Measurements from ENCODE around the gene PLD5.

PLD5 gene

DNA sequence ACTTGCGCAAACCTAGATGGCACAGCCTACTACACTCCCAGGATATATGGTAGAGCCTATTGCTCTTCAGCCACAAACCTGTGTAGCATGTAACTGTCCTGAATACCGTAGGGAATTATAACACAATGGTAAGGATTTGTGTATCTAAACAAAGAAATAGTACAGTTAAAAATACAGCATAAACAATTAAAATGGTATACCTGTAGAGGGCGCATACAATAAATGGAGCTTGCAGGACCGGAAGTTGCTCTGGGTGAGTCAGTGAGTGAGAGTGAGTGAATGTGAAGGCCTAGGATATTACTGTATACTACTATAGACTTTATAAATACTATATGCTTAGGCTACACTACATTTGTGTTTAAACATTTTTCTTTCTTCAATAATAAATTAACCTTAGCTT is 99.3 kb downstream of the PLD5 start:
- Histone ChIP-seq H3K4me3 (replicated peaks; ENCODE audit: low read depth, low read length) (no peak overlapping the region), H3K27me3 (replicated peaks; ENCODE audit: control insufficient read depth, insufficient read depth, low read length) (no peaks in the 10 kb centered on the region), H3K36me3 (ENCODE audit: control insufficient read depth, insufficient read depth, low read length) (no peaks in the 10 kb centered on the region)
- DNase-seq (ENCODE audit: extremely low read depth, insufficient read length): no peak
- peak; percentile 31 for TF ChIP-seq CTCF (IDR thresholded peaks at IDR 0.05; ENCODE audit: insufficient read depth, low read length, poor library complexity, severe bottlenecking)

GRCh38 chr1:242416657-242417056 is 107.8 kb downstream of the PLD5 start:
- Histone ChIP-seq H3K4me3 (replicated peaks; ENCODE audit: low read depth, low read length) (no peak overlapping the region), H3K36me3 (ENCODE audit: control insufficient read depth, insufficient read depth, low read length) (no peaks in the 10 kb centered on the region), H3K27me3 (replicated peaks; ENCODE audit: control insufficient read depth, insufficient read depth, low read length) (no peaks in the 10 kb centered on the region)
- no peak for TF ChIP-seq CTCF (IDR thresholded peaks at IDR 0.05; ENCODE audit: insufficient read depth, low read length, poor library complexity, severe bottlenecking)
- DNase-seq (ENCODE audit: extremely low read depth, insufficient read length): no peak

GRCh38 chr1:242412921-242413320 is 111.6 kb downstream of the PLD5 start:
- Histone ChIP-seq H3K4me3 (replicated peaks; ENCODE audit: low read depth, low read length) (no peak overlapping the region), H3K36me3 (ENCODE audit: control insufficient read depth, insufficient read depth, low read length) (no peaks in the 10 kb centered on the region), H3K27me3 (replicated peaks; ENCODE audit: control insufficient read depth, insufficient read depth, low read length) (no peaks in the 10 kb centered on the region)
- no peak for TF ChIP-seq CTCF (IDR thresholded peaks at IDR 0.05; ENCODE audit: insufficient read depth, low read length, poor library complexity, severe bottlenecking)
- DNase-seq (ENCODE audit: extremely low read depth, insufficient read length): no peak

- no peak overlapping the region for H3K4me3 ChIP-seq (replicated peaks; ENCODE audit: low read depth, low read length)
- no peak for DNase-seq (ENCODE audit: extremely low read depth, insufficient read length)
- TF ChIP-seq CTCF (IDR thresholded peaks at IDR 0.05; ENCODE audit: insufficient read depth, low read length, poor library complexity, severe bottlenecking): no peak
- no peaks in the 10 kb centered on the region for H3K36me3 ChIP-seq (ENCODE audit: control insufficient read depth, insufficient read depth, low read length)
- no peaks in the 10 kb centered on the region for H3K27me3 ChIP-seq (replicated peaks; ENCODE audit: control insufficient read depth, insufficient read depth, low read length)
Measured at GRCh38 chr1:242411901-242412300, 112.6 kb downstream of the PLD5 start.

GRCh38 chr1:242405947-242406346 is 118.5 kb downstream of the PLD5 start:
- Histone ChIP-seq H3K4me3 (replicated peaks; ENCODE audit: low read depth, low read length) (no peak overlapping the region), H3K36me3 (ENCODE audit: control insufficient read depth, insufficient read depth, low read length) (no peaks in the 10 kb centered on the region), H3K27me3 (replicated peaks; ENCODE audit: control insufficient read depth, insufficient read depth, low read length) (no peaks in the 10 kb centered on the region)
- no peak for DNase-seq (ENCODE audit: extremely low read depth, insufficient read length)
- no peak for TF ChIP-seq CTCF (IDR thresholded peaks at IDR 0.05; ENCODE audit: insufficient read depth, low read length, poor library complexity, severe bottlenecking)

GRCh38 chr1:242404296-242404695 is 120.2 kb downstream of the PLD5 start:
- Histone ChIP-seq H3K36me3 (ENCODE audit: control insufficient read depth, insufficient read depth, low read length) (no peaks in the 10 kb centered on the region), H3K27me3 (replicated peaks; ENCODE audit: control insufficient read depth, insufficient read depth, low read length) (no peaks in the 10 kb centered on the region), H3K4me3 (replicated peaks; ENCODE audit: low read depth, low read length) (no peak overlapping the region)
- DNase-seq (ENCODE audit: extremely low read depth, insufficient read length): no peak
- TF ChIP-seq CTCF (IDR thresholded peaks at IDR 0.05; ENCODE audit: insufficient read depth, low read length, poor library complexity, severe bottlenecking): no peak

All from GM06990 (cell line).